HG03460 (cell line): ENCODE results near the gene FUZ.

Experiments
- ATAC-seq: cut with Tn5 transposase; IDR thresholded peaks from one replicate; pipeline ENCODE4 v1.9.1; 2021; ENCODE audit not compliant: unreplicated experiment

FUZ gene

GRCh38 chr19:49812997-49813861 is at the start of gene FUZ:
TSS of gene FUZ (minus strand) at chr19:49813292. CDS start at chr19:49813106, 186 bp downstream.
- peak; percentile 50 for ATAC-seq

GRCh38 chr19:49862391-49863253 is 49.5 kb upstream of the FUZ start:
- ATAC-seq = no peak

GRCh38 chr19:49861541-49862378 is 48.7 kb upstream of the FUZ start:
- ATAC-seq = no peak

GRCh38 chr19:49861107-49861506 is 48.0 kb upstream of the FUZ start:
- ATAC-seq = no peak

- no peak for ATAC-seq
Observed at GRCh38 chr19:49860336-49861102, 47.4 kb upstream of the FUZ start.

GRCh38 chr19:49859682-49860335 is 46.7 kb upstream of the FUZ start:
- ATAC-seq = no peak

- no peak for ATAC-seq
Observed at GRCh38 chr19:49858088-49858985, 45.2 kb upstream of the FUZ start.

GRCh38 chr19:49857838-49858087 is 44.7 kb upstream of the FUZ start:
- no peak for ATAC-seq

- ATAC-seq = no peak
Observed at GRCh38 chr19:49857061-49857837, 44.2 kb upstream of the FUZ start.

- no peak for ATAC-seq
Observed at GRCh38 chr19:49856574-49857021, 43.5 kb upstream of the FUZ start.

GRCh38 chr19:49855676-49856573 is 42.8 kb upstream of the FUZ start:
- ATAC-seq = no peak

- no peak for ATAC-seq
Observed at GRCh38 chr19:49855277-49855675, 42.2 kb upstream of the FUZ start.

GRCh38 chr19:49854378-49855263 is 41.5 kb upstream of the FUZ start:
- no peak for ATAC-seq

GRCh38 chr19:49853852-49854377 is 40.8 kb upstream of the FUZ start:
- no peak for ATAC-seq

- no peak for ATAC-seq
Observed at GRCh38 chr19:49852631-49853126, 39.6 kb upstream of the FUZ start.
